HUES6 (cell line): ENCODE results near the gene AKR1C2.
"Not testable (repeated sequence)": the region's sequence is repeated elsewhere in the genome, so short reads cannot be mapped to it uniquely, and the experiment has no call there.

Experiments used
- H3K27ac ChIP-seq: 2 replicates; pipeline ENCODE4 v1.7.0; 2013; ENCODE audit warnings: low read depth, mild to moderate bottlenecking, low read length, inconsistent platforms
- H3K27me3 ChIP-seq: 2 replicates; pipeline ENCODE4 v1.6.1; 2013; ENCODE audit warnings: low read length; ENCODE audit not compliant: control insufficient read depth, insufficient read depth
- H3K36me3 ChIP-seq: 2 replicates; pipeline ENCODE4 v1.6.1; 2013; ENCODE audit warnings: low read length; ENCODE audit not compliant: control insufficient read depth, insufficient read depth
- H3K4me1 ChIP-seq: 2 replicates; pipeline ENCODE4 v1.6.1; 2013; ENCODE audit warnings: low read length; ENCODE audit not compliant: control insufficient read depth, insufficient read depth
- H3K4me3 ChIP-seq: 2 replicates; pipeline ENCODE4 v1.5.1; 2013; ENCODE audit warnings: low read depth, low read length
- H3K9ac ChIP-seq: one replicate; pipeline ENCODE4 v1.6.1; 2013; ENCODE audit warnings: mild to moderate bottlenecking, low read length
- H3K9me3 ChIP-seq: 2 replicates; pipeline ENCODE4 v1.6.1; 2013; ENCODE audit warnings: low read depth, low read length; ENCODE audit not compliant: control insufficient read depth, insufficient read depth

Gene AKR1C2

DNA sequence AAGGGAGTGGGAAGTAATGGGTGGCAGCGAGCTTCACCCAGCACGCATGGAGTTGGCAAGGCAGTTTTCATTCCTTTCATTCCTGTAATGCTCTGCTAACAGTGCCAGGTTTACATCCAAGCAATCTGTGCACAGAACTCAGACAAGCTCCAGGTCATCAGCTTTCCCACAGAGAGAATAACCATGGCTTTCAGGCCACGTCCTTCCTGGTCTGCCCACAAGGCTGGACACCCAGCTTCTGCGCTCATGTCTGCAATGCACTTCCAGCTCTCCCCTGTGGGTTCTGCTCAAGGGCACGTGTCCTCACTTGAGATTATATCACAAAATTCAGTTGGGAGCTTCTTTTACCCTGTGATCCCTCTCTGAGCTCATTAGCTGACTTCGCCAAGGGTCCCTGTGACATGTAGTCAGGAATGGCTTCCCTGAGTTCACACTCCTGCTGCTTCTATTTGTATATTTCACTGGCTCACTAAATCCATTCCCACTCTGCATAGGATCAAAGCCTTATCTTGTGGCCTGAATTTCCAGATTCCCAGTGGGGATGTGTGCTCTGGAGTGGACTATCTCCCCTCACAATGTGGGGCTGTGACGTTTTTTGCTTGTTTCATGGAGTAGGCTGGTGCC, 18.6 kb downstream of the AKR1C2 start:
- no peak overlapping the region for H3K4me3 ChIP-seq
- H3K4me1 ChIP-seq = peaks cover 4% of the 10 kb centered on the region
- no peaks in the 10 kb centered on the region; the same call in 1 of the 2 replicates for H3K9me3 ChIP-seq
- no peak overlapping the region for H3K9ac ChIP-seq
- no peak overlapping the region for H3K27ac ChIP-seq
- no peaks in the 10 kb centered on the region for H3K36me3 ChIP-seq
- H3K27me3 ChIP-seq = no peaks in the 10 kb centered on the region

DNA sequence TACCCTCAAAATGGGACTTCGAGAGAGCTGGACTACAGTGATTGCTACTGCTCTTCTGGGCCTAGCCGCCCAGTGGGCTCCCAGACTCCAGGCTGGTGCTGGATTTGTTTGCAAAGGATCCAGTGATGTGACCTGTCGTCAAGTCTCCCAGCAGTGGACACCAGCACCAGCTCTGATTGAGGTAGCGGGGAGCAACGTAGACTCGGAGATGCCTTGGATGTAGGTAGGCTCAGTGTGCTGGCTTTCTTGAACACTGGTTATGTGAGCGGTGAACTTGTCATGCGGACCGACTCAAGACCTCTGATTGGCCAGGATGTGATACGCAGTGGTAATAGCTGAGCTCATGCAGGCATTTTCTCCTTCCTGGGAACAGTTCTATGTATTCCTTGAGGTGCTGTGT, 19.4 kb downstream of the AKR1C2 start:
- H3K27me3 ChIP-seq = no peaks in the 10 kb centered on the region
- no peaks in the 10 kb centered on the region for H3K36me3 ChIP-seq
- H3K9ac ChIP-seq = no peak overlapping the region
- H3K4me3 ChIP-seq = no peak overlapping the region
- H3K9me3 ChIP-seq = no peaks in the 10 kb centered on the region; the same call in 1 of the 2 replicates
- peaks cover 4% of the 10 kb centered on the region for H3K4me1 ChIP-seq
- no peak overlapping the region for H3K27ac ChIP-seq

DNA sequence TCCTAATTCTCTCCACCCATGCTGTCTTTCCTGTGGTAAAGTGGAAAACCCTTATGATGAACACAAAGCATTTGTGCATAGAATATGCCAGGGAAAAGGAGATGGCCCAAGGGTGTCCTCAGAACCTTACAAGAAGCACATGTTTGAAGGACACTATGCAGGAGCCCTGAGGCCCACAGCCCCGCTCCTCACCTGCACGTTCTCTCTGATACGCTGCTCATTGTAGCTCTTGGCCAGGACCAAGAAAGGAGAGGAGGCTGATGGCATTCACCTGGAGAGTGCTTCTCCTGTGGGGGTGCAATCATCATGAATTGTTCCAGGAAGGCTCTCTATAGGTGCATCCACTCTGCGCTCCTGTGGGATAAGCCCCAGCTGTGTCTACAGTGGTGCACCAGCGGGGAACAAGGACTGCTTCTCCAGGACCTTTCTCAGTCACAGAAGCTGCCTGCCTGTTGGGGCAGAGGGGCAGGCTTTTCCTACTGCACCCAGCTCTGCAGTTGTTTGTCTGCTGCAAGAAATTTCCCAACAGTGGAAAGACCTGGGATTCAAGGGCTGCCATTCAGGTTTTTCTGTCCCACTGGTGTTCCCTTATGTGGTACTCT, 19.9 kb downstream of the AKR1C2 start:
- no peak overlapping the region for H3K27ac ChIP-seq
- no peaks in the 10 kb centered on the region for H3K27me3 ChIP-seq
- no peaks in the 10 kb centered on the region for H3K36me3 ChIP-seq
- peaks cover 4% of the 10 kb centered on the region for H3K4me1 ChIP-seq
- no peak overlapping the region for H3K9ac ChIP-seq
- no peak overlapping the region for H3K4me3 ChIP-seq
- H3K9me3 ChIP-seq = no peaks in the 10 kb centered on the region; the same call in 1 of the 2 replicates

DNA sequence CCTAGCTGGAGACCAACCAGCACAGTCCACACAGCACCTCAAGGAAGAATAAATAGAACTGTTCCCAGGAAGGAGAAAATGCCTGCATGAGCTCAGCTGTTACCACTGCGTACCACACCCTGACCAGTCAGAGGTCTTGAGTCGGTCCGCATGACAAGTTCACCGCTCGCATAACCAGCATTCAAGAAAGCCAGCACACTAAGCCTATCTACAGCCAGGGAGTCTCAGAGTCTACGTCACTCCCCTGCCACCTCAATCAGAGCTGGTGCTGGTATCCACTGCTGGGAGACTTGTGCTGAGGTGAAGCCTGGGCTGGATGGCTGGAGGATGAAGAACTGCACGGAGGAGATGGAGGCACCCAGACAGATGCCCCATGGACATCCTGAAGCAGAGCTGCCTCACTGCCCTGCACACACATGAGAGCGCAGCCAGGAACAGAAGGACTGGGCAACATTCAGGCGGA, 20.9 kb downstream of the AKR1C2 start:
- no peak overlapping the region for H3K27ac ChIP-seq

DNA sequence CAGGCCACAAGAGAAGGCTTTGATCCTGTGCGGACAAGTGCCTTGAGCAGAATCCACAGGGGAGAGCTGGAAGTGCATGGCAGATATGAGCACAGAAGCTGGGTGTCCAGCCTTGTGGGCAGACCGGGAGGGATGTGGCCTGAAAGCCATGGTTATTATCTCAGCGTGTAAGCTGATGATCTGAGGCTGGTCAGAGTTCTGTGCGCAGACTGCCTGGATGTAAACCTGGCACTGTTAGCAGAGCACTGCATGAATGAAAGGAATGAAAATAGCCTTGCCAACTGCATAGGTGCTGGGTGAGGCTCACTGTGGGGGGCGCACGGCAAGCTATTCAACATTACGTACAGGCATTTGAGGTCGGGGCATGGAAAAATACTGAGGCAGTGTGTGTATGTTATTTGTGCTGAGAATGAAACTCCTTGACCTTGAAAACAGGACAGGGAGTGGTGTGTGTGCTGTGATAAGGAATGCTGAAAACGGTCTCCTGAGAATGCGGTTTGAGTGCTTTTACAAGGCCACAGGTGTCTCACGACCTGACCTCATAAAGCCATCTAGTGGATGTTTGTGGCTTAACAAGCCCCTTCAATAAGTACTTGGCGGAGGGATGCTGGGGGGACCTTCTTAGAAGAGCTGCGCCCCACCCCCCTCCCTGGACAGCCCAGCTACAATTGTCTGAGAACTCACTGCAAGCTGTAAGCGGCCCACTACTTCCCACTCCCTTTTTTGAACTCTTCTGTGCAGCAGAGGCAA, 21.8 kb downstream of the AKR1C2 start:
- no peaks in the 10 kb centered on the region for H3K27me3 ChIP-seq
- H3K9ac ChIP-seq = no peak overlapping the region
- no peak overlapping the region for H3K4me3 ChIP-seq
- H3K27ac ChIP-seq = no peak overlapping the region
- no peaks in the 10 kb centered on the region; the same call in 1 of the 2 replicates for H3K9me3 ChIP-seq
- no peaks in the 10 kb centered on the region for H3K36me3 ChIP-seq
- H3K4me1 ChIP-seq = peaks cover 4% of the 10 kb centered on the region

More for the DNA sequence above, 20.9 kb downstream of the AKR1C2 start:
- Histone ChIP-seq H3K4me3 (no peak overlapping the region), H3K4me1 (peaks cover 4% of the 10 kb centered on the region), H3K9ac (no peak overlapping the region), H3K9me3 (no peaks in the 10 kb centered on the region; the same call in 1 of the 2 replicates), H3K27me3 (no peaks in the 10 kb centered on the region), H3K36me3 (no peaks in the 10 kb centered on the region)

DNA sequence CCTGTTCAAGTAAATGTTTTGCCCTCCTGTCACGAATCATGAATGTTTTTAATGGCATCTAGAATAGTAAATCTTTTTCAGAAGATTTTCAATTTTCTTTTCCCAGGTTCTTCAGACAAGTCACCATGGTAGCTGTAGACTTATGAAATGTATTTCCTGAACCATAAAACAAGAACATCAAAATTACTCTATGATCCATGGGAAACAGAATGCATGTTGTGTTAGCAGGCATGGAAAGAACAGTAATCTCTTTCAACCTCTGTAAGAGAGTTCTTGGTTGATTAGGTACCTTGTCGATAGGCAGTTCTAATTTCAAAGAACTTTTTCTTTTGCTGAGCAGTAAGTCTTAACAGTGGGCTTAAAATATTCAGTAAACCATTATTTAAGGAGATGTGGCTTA, 22.9 kb downstream of the AKR1C2 start:
- Histone ChIP-seq H3K27ac (no peak overlapping the region), H3K4me3 (no peak overlapping the region), H3K9me3 (no peaks in the 10 kb centered on the region; the same call in 1 of the 2 replicates), H3K9ac (no peak overlapping the region), H3K4me1 (peaks cover 4% of the 10 kb centered on the region), H3K36me3 (no peaks in the 10 kb centered on the region), H3K27me3 (no peaks in the 10 kb centered on the region)

DNA sequence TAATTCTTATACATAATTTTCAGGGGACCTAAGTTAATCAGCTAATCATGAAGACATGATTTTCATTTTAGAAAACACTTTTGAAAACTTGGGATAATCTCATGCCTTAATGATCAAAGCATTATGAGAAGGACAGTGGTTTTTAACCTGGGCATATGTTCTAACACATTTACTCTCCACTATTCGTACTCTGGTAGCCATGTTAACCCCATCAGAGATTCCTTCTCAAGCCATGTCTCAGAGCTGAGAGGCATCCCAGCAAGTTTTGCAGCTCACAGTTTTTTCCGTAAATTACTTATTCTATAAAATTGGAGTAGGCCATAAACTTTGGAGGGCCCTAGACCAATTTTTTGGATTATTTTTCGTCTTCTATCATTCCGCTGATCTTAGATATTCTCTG, 24.8 kb downstream of the AKR1C2 start:
- H3K27ac ChIP-seq = no peak overlapping the region
- no peaks in the 10 kb centered on the region for H3K9me3 ChIP-seq
- H3K4me1 ChIP-seq = peaks cover 4% of the 10 kb centered on the region
- no peak overlapping the region for H3K9ac ChIP-seq
- H3K36me3 ChIP-seq = no peaks in the 10 kb centered on the region
- H3K4me3 ChIP-seq = no peak overlapping the region
- no peaks in the 10 kb centered on the region for H3K27me3 ChIP-seq

DNA sequence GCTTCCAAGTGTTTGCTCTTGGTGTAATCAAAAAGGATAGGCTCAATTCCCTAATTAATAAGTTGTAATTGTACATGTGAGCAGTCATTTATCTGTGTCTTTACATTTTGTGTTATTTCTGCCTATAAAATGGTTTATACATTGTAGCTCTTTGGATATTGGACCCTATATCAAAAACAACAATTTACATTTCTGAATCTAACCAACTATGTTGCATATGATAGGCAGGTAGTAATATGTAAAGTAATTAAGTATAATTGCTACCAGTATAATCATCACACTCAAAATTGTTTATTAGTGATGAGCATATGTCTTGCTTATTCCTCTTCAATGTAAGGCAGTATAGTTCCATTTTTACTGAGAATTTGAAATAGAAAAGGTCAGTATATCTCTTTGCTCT, 26.6 kb downstream of the AKR1C2 start:
- H3K9ac ChIP-seq = no peak overlapping the region
- no peaks in the 10 kb centered on the region for H3K9me3 ChIP-seq
- H3K4me3 ChIP-seq = no peak overlapping the region
- no peaks in the 10 kb centered on the region for H3K36me3 ChIP-seq
- no peaks in the 10 kb centered on the region for H3K27me3 ChIP-seq
- no peak overlapping the region for H3K27ac ChIP-seq
- H3K4me1 ChIP-seq = peaks cover 4% of the 10 kb centered on the region

DNA sequence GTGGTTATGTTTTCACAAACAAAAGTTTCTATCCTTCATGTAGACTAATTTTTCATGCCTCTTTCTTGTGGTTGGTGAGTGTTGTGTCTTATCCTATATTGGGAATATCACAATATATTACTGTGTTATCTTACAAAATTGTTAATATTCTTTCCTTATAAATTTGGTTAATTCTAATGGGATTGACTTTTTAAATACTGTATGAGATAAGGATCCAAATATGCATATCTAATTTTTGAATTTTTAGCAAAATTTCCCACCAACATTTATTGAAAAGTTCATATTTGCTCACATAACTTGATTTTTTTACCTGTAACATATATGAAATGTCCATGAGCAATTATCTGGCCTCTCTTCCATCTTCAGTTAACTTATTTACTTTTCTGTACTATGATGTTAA, 29.3 kb downstream of the AKR1C2 start:
- H3K27ac ChIP-seq, H3K36me3 ChIP-seq, H3K9ac ChIP-seq, H3K4me1 ChIP-seq, H3K4me3 ChIP-seq, H3K27me3 ChIP-seq, H3K9me3 ChIP-seq: not testable (repeated sequence)

DNA sequence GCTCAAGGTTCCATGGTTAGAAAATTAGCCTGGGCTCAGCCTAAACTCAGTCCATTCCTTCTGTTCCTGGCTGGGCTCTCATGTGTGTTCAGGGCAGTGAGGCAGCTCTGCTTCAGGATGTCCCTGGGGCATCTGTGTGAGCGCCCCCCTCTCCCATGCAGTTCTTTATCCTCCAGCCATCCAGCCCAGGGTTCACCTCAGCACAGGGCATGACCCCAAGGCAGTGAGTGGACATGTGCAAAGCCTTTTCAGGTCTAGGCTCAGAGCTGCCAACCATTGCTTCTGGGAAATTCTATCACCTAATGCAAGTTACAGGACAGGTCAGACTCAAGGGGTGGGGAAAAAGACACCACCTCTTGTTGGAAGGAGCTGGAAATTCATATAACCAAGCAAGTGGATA, 30.4 kb downstream of the AKR1C2 start:
- H3K9me3 ChIP-seq, H3K27ac ChIP-seq, H3K9ac ChIP-seq, H3K4me1 ChIP-seq, H3K4me3 ChIP-seq, H3K36me3 ChIP-seq, H3K27me3 ChIP-seq: not testable (repeated sequence)
